UCSD-AML1 (cell line): ENCODE results near the gene ZFC3H1.
A peak's percentile ranks its signal among the peaks of the same experiment; 100 is the strongest.
"Not testable (repeated sequence)": the region's sequence is repeated elsewhere in the genome, so short reads cannot be mapped to it uniquely, and the experiment has no call there.

ENCODE experiments used
- DNase-seq: peaks from one replicate; lab custom pipeline; 2025; ENCODE audit not compliant: unreplicated experiment; lab: John Stamatoyannopoulos, UW

Gene ZFC3H1, protein sequence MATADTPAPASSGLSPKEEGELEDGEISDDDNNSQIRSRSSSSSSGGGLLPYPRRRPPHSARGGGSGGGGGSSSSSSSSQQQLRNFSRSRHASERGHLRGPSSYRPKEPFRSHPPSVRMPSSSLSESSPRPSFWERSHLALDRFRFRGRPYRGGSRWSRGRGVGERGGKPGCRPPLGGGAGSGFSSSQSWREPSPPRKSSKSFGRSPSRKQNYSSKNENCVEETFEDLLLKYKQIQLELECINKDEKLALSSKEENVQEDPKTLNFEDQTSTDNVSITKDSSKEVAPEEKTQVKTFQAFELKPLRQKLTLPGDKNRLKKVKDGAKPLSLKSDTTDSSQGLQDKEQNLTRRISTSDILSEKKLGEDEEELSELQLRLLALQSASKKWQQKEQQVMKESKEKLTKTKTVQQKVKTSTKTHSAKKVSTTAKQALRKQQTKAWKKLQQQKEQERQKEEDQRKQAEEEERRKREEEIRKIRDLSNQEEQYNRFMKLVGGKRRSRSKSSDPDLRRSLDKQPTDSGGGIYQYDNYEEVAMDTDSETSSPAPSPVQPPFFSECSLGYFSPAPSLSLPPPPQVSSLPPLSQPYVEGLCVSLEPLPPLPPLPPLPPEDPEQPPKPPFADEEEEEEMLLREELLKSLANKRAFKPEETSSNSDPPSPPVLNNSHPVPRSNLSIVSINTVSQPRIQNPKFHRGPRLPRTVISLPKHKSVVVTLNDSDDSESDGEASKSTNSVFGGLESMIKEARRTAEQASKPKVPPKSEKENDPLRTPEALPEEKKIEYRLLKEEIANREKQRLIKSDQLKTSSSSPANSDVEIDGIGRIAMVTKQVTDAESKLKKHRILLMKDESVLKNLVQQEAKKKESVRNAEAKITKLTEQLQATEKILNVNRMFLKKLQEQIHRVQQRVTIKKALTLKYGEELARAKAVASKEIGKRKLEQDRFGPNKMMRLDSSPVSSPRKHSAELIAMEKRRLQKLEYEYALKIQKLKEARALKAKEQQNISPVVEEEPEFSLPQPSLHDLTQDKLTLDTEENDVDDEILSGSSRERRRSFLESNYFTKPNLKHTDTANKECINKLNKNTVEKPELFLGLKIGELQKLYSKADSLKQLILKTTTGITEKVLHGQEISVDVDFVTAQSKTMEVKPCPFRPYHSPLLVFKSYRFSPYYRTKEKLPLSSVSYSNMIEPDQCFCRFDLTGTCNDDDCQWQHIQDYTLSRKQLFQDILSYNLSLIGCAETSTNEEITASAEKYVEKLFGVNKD (N-terminal part only)

DNA sequence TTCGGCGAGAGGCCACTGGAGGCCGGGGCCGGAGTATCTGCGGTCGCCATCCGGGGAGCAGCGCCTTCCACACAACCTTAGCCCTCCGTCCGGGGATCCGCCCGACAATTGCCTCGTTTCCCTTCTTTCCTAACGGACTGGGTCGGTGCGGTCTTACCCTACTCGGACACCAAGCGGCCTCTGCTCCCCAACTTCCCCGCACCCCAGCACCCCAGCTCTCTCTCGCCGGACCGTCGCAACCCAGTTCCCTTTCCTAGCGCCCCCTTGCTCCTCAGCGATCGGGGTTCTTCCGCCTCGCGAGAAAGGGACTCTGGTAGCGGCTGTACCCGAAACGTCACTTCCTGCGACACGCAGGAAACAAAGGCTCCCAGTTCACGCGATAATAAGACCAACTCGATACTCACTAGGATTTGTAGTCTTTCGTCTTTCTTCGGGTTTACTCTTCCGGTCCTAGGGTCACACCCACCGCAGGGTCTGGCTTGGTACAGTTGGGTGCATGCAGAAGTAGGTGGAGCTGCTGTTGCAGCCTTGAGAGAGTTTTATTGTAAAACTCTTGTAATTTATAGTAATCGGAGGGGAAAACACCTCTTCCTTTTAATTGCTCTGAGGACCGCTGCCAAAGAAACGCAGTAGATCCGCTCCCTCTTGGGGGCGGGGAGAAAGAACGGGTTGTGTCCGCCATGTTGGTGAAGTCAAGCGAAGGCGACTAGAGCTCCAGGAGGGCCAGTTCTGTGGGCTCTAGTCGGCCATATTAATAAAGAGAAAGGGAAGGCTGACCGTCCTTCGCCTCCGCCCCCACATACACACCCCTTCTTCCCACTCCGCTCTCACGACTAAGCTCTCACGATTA is at the start of gene ZFC3H1, which contains the start of gene THAP2:
Gene ZFC3H1 (minus strand): TSS at position 288 of the 850 bp plus-strand sequence. CDS start 238 bp downstream, at position 50.
Gene THAP2 (plus strand): TSS at position 741 of the 850 bp plus-strand sequence. CDS start 209 bp downstream, outside the sequence.
- peak; percentile 93 for DNase-seq

DNA sequence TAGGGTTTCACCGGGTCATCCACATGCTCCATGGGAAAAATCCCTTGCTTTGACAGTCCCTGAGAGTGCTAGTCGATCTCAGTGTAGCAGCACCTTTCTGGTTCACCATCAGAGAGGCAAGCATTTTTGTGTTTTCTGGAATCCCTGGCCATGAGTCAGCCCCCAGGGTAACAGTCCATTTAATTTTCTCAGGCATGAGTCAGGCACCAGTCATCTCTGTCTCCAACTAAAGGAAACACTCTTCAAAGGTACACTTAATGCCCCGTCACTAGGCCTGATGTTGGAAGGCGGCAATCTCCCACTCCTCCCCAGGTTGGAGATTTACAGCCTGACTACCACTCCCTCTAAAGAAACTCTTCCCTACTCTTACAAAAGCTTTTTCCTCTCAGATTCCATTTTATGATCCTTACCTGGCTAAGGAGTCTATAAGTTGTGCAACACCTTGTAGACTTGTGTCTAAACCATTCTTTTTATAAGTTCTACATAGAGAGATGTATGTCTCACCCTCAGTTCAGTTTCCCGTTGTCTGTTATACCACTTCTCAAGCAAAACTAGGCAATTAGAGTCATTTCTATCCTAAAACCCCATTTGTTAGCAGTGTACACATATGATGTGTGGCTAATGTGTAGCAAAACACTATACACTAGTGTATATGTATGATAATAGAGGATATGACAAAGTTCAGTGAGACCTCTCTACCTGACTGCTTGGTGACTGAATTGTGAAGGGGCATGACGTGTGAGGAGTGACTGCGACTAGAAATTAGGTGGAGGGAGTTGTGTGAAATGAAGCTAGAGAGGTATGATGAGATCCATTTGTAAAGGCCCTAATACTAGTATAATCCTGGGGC is 46.9 kb upstream of the ZFC3H1 start:
- no peak for DNase-seq

DNA sequence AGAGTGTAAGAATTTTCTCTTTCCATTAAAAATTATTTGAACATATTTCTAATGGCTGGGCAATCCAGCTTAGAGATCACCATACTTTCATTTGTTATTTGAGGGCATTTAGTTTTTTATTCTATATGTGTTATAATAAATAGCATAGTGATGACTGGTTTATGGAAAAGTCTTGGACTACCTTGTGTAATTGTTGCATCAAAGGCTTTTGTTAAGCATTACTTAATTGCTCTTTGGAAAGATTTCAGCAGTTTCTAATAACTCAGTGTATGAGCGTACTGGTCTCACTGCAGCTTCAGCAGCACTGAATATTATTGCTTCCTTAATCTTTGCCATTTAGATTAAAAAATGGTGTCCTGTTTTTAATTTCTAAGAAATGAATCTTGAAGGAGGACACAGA is 45.0 kb upstream of the ZFC3H1 start:
- no peak for DNase-seq

DNA sequence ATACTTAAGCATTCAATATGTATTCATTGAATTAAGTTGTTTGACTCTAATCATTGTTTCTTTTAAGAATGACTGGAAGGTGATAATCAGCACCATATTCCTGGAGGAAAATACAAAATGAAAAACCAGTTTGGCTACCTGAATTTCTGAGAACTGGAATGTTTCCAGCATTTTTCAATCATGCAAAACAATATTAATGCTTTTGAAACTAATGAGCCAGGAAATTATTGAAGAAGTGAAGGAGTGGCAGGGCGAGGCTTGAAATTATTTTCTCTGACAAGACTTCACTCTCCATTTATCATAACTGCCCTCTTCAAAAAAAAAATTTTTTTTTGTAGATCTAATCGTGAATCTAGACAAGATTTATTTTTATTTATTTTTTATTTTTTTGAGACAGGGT is 41.3 kb upstream of the ZFC3H1 start:
- no peak for DNase-seq

DNA sequence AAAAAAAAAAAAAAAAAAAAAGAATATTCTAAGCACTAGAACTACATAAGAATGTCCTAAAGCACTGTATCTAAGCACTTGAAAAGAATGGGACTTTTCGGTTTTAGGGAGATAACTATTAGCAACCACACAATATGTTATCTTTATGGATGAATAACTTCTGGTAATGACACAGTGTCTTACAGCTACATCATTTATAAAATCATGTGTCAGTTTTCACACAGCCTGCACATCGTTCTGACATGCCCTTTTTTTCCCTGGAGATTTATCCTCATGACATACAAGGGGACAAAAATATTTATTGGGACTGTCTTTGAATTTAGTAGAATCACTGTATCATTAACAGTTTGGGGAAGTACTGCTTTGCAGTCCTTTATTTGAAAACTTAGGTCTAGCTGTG is 39.6 kb upstream of the ZFC3H1 start:
- no peak for DNase-seq

DNA sequence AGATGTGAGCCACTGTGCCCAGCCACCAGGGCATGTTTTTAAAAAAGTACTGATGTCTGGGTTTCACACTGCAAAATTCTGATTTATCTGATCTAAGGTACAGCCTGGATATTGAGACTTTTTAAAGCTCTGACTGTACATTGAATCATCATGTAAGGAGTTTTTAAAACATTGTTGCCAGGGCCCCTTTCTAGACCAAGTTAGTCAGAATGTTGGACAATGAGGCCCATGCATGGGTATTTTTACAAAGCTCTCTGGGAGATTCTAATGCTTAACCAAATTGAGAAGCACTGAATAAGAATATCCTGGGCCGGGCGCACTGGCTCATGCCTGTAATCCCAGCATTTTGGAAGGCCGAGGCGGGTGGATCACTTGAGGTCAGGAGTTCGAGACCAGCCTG is 38.9 kb upstream of the ZFC3H1 start:
- no peak for DNase-seq

DNA sequence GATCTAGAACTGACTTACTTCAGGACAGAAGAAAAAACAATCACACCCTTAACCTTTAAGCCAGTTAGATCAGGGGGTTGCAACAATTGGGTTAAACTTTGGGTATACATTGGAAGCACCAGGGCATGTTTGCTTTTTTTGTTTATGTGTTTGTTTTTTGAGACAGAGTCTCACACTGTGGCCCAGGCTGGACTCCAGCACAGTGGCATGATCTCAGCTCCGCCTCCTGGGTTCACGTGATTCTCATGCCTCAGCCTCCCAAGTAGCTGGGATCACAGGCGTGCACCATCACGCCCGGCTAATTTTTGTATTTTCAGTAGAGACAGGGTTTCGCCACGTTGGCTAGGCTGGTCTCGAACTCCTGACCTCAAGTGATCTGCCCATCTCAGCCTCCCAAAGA is 38.5 kb upstream of the ZFC3H1 start:
- not testable (repeated sequence) for DNase-seq

DNA sequence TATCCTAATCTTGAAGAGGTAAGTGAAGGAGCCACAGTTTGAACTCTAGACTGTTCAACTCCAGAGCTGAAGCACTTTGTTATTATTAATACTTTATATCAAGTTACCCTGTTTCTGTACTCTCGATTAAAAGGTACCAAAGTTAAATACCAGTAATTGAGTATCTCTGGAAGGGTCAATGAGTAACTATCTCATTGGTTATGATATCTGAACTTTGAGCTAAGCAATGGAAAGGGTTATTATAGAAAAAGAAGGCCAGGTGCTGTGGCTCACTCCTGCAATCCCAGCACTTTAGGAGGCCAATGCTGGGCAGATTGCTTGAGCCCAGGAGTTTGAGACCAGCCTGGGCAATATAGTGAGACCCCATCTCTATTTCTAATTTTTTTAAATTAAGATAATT is 32.1 kb upstream of the ZFC3H1 start:
- DNase-seq, result no peak

DNA sequence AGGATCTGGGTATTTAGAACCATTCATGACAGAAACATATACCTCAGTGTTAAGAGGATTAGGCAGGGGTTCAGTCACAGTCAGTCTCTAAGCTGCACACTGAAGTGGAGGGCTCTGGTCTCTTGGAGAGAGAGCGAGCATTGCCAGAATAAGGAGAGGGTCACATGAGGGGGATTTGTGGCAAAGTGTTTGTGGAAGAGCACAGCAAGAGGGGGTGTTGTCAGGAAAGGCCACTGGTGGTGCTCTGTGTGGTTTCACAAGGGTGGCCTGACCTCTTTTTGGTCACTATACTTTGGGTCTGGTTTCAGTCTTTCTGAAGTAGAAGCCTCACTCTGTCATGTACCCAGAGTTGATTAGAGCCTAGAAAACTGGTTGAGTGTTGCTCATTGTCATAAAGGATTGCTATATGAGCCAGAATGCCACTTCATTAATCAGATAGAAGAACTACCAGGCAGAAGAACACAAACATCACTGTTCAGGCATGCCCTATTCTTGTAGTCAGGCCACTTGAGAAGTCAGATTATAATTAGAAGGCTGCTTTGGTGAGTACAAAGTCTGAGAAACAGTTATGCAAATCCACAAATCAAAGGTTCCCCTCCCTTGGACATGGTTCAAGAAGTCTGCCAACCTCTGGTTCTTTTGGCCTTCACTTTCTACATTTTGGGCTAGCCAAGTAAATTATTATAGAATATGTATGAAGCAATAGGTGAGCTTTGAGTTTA is 30.6 kb upstream of the ZFC3H1 start:
- DNase-seq, result no peak

DNA sequence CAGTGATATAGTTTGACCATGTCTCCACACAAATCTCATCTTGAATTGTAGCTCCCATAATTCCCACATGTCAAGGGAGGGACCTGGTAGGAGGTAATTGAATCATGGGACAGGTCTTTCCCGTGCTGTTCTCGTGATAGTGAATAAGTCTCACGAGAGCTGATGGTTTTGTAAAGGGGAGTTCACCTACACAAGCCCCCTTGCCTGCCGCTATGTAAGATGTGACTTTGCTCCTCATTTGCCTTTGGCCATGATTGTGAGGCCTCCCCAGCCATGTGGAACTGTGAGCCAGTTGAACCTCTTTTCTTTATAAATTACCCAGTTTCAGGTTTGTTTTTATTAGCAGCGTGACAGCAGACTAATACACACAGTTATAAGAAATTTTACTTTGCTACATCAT is 30.0 kb upstream of the ZFC3H1 start:
- not testable (repeated sequence) for DNase-seq

DNA sequence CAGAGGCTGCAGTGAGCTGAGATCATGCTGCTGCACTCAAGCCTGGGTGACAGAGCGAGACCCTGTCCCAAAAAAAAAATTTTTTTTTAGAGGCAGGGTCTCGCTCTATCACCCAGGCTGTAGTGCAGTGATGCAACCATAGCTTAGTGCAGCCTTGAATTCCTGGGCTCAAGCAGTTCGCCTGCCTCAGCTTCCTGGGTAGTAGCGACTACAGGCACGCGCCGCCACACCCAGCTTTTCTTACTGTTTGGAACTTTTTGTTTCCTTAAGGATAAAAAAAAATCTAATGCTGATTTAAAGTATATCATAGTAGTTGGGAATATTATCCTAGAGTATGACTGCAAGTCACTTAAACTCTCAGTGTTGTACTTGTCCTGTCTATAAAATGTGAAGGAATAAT is 29.5 kb upstream of the ZFC3H1 start:
- DNase-seq, result no peak

DNA sequence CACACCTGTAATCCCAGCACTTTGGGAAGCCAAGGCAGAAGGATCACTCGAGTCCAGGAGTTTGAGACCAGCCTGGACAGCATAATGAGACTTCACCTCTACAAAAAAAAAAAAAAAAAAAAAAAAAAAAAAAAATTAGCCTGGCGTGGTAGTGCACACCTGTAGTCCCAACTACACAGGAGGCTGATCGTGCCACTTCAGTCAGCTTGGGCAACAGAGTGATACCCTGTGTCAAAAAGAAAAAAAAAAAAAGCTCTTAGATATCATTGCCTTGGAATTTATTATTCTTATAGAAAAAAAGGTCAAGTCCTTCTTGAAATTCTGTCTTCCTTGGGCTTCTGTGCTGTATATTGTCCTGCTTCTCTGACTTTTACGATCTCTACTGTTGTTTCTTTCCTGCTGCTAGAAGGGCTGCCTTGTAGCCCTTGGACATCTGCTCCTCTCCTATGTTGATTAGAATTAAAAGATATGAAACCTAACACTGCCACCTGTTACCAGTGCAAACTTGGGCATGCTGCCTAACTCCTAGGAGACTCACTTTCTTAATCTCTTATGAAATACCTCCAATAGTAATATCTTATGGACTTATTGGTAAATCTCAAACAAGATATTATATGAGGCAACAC is 28.0 kb upstream of the ZFC3H1 start:
- no peak for DNase-seq

DNA sequence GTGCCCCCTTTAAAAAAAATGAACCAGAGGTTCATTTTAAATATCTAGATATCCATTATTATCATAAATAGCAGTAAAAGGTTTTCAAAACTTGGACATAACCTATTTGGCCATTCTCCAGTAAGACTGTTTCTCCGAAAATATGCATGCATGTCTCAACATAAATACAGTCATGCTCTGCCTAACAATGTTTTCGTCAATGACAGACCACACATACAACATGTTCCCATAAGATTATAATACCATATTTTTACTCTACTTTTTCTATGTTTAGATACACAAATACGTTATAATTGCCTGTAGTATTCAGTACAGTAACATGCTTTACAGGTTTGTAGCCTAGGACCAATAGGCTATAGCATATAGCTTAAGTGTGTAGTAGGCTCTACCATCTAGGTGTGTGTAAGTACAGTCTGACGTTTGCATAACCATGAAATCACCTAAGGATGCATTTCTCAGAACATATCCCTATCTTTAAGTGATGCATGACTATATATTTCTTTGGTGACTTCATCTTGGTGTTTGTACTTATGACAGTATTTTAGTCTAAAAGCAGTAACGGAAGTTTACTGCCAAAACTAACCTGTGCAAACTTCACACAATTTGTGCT is 25.4 kb upstream of the ZFC3H1 start:
- no peak for DNase-seq

DNA sequence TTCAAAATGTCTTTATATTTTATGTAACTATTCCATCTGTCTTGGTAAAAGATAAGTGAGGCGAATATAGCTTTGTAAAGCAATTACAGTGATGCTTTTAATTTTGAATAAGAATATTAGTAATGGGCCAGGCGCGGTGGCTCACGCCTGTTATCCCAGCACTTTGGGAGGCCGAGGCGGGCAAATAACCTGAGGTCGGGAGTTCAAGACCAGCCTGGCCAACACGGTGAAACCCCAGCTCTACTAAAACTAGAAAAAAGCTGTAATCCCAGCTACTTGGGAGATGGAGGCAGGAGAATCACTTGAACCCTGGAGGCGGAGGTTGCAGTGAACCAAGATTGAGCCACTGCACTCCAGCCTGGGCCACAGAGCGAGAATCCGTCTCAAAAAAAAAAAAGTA is 23.5 kb upstream of the ZFC3H1 start:
- DNase-seq, result not testable (repeated sequence)

DNA sequence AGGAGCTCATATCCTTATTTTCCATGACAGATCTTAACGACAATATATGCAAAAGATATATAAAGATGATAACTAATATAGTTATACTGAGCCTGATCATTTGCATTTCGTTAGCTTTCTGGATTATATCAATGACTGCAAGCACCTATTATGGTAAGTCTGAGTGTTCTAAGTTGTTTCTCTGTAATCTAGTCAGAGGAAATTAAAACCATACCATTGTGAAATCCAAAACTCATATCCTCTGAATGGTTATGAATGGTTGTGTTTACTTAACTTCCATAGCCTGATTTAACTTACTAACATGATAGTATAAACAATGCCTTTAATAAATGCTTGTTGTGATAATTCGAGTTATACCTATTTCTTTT is 23.0 kb upstream of the ZFC3H1 start:
- DNase-seq, result no peak

DNA sequence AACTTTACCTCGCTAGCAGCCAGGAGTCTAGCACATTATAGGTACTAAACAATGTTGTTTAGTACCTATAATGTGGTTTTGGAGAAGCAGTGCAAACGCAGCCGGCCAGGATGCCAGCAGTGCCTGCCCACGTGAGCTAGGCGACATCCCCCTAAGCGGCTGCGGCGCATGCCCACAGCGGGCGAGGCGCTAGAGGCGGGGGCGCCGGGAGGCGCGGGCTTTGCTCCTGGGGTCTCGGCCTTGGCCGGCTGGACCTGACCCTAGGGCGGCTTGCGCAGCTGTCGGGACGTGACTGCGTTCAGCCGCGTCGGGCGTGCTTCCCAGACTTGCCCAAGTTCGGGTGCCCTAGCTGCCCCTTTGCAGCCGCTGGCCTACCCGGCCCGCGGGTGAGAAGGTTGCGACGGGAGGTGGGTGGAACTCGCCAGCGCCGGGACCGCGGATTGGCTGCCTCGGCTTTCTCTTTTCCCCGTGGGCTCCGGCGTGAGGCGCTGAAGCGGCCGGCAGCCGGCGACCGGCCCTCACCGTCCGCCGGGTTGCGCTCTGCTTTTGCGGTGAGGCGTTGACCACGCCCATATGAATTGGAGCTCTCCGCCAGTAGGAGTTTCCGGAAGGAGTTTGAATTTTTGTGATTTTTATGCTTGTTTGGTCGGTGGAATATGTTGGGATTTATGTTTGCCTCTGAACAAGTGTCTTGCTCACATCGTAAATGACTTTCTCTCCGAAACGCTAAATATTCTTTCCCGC is 22.4 kb upstream of the ZFC3H1 start, which contains the start of gene TMEM19:
Gene TMEM19 (plus strand): TSS at position 169 of the 744 bp plus-strand sequence. CDS start 599 bp downstream, outside the sequence.
- peak; percentile 91 for DNase-seq

DNA sequence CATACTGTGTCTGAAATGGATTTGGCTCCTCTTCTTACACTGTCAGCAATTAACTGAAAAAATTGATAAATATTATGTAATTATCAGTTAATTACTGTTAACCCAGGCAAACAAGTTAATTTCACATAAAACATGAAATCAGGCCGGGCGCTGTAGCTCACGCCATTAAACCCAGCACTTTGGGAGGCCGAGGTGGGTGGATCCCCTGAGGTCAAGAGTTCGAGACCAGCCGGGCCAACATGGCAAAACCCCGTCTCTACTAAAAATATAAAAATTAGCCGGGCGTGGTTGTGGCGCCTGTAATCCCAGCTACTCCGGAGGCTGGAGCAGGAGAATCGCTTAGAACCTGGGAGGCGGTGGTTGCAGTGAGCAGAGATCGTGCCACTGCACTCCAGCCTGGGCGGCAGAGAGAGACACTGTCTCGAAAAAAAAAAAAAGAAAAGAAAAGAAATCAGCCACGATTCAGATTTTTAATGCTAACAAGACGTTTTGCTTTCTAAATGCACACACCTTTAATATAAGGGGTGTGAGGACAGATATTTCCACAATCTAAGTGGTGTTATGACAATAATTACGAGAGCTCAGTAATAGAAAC is 21.8 kb upstream of the ZFC3H1 start:
- DNase-seq, result no peak
